Measurements from ENCODE around the gene RABL2B. TPM values are rescaled to one million over a fixed set of nuclear protein-coding genes. Genes with fewer than 3 reads are reported as not detected.
"Not testable (repeated sequence)": the region's sequence is repeated elsewhere in the genome, so short reads cannot be mapped to it uniquely, and the experiment has no call there.

RABL2B gene
- total and polyA plus RNA-seq, 12 donors = 4.7 to 11.6 (median 7.4) TPM

DNA sequence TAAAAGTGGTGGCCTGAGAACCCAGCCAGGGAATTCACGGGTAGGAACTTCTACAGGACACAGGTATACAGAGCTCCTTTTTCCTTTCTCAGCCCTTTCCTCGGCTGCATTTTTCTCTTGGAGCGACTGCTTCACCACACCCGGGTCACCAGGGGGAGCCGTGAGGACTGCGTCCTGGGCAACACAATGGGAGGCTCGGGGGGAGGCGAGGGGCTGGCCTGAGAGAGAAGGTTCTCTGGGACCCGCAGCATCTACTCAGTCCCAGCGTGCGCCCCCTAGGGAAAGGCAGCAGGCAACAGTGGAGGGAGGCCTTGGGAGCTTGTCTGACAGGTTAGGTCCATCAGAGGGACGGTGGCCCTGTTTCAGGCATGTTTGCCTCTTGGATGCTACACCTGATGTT, 8.3 kb downstream of the RABL2B start:
- ATAC-seq = peak in 7 of 8 donors; percentile 37 to 72 (median 58)

DNA sequence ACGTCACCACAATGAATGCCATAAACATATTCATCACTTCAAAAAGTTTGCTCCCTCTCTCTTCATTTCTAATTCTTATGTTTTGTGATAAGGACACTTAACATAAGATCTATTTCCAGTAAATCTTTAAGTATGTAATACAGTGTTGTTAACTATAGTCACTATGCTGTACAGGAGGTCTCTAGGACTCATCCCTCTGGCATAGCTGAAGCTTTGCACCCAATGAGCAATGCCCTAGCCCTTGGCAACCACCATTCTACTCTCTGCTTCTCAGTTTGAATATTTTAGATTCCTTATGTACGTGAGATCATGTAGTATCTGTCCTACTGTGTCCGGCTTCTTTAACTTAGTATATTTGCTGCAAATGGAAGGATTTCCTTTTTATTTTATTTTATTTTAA, 19.1 kb downstream of the RABL2B start:
- not testable (repeated sequence) for H3K36me3 ChIP-seq

More for the DNA sequence above, 8.3 kb downstream of the RABL2B start:
- H3K9me3 ChIP-seq; H3K4me1 ChIP-seq; H3K4me3 ChIP-seq; H3K27ac ChIP-seq; intact Hi-C loops (cut with DNase I); H3K27me3 ChIP-seq: not testable (repeated sequence)
- WGBS, 2 donors = 31 to 38% methylated on average over 12 of the region's 12 CpGs
- peaks cover 0 to 23% (median 0%) of the 10 kb centered on the region in 9 donors for H3K36me3 ChIP-seq
- peak in 7 of 9 donors; percentile 32 to 54 (median 38) for TF ChIP-seq CTCF (IDR thresholded peaks at IDR 0.05)
- DNase-seq = peak; percentile 17 to 21

DNA sequence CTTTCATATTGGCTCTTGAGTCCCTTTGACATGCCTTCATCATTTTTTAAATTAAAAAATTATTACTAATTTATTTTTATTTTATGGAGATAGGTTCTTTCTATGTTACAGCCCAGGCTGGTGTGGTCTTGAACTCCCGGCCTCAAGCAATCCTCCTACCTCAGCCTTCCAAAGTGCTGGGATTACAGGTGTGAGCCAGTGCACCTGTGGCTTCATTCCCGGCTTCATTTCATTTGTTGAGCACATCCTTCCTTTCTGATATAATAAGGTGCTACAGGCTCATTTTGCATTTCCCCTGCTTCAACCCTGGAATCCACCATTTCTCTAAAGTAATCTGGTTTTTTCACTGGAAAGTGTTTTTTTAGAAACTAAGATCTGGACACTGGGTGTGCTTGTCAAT, 21.6 kb downstream of the RABL2B start:
- H3K4me1 ChIP-seq = peaks cover 0 to 12% (median 7%) of the 10 kb centered on the region in 9 donors
- H3K27ac ChIP-seq; intact Hi-C loops (cut with DNase I); H3K36me3 ChIP-seq; H3K4me3 ChIP-seq; ATAC-seq; DNase-seq; H3K9me3 ChIP-seq; H3K27me3 ChIP-seq: not testable (repeated sequence)
- WGBS, 2 donors = 92 to 100% methylated on average over 2 of the region's 2 CpGs

More for the DNA sequence above, 19.1 kb downstream of the RABL2B start:
- WGBS, 2 donors = 78 to 79% methylated on average over 3 of the region's 3 CpGs
- H3K27ac ChIP-seq; DNase-seq; ATAC-seq; H3K27me3 ChIP-seq; intact Hi-C loops (cut with DNase I); H3K4me1 ChIP-seq; H3K4me3 ChIP-seq; H3K9me3 ChIP-seq: not testable (repeated sequence)

- H3K27me3 ChIP-seq; DNase-seq; H3K36me3 ChIP-seq; H3K4me3 ChIP-seq; ATAC-seq; H3K27ac ChIP-seq; intact Hi-C loops (cut with DNase I); H3K9me3 ChIP-seq: not testable (repeated sequence)
- WGBS, 2 donors = 65 to 66% methylated on average over 8 to 9 of the region's 10 CpGs
- H3K4me1 ChIP-seq = peaks cover 0 to 12% (median 7%) of the 10 kb centered on the region in 9 donors
Observed at GRCh38 chr22:50759597-50760341, 23.7 kb downstream of the RABL2B start.

DNA sequence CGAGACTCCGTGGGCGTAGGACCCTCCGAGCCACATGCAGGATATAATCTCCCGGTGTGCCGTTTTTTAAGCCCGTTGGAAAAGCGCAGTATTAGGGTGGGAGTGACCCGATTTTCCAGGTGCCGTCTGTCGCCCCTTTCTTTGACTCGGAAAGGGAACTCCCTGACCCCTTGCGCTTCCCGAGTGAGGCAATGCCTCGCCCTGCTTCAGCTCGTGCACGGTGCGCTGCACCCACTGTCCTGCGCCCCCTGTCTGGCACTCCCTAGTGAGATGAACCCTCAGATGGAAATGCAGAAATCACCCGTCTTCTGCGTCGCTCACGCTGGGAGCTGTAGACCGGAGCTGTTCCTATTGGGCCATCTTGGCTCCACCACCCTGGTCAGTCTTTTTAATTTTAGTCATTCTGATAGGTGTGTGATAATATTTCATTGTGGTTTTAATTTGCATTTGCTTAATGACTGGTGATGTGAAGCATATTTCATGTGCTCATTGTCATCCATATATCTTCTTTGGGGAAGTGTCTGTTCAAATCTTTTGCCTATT, 26.4 kb downstream of the RABL2B start:
- H3K27me3 ChIP-seq; H3K9me3 ChIP-seq; intact Hi-C loops (cut with DNase I); H3K36me3 ChIP-seq; ATAC-seq: not testable (repeated sequence)
- TF ChIP-seq CTCF (IDR thresholded peaks at IDR 0.05) = peak in 8 of 9 donors; percentile 10 to 56 (median 40)
- peak in 1 of 2 donors; percentile 49 for DNase-seq
- peak overlapping the region in 8 of 10 donors; percentile 27 to 75 (median 50) for H3K27ac ChIP-seq
- peaks cover 0 to 12% (median 7%) of the 10 kb centered on the region in 9 donors for H3K4me1 ChIP-seq
- peak overlapping the region; percentile 23 to 83 (median 61) for H3K4me3 ChIP-seq
- 13 to 15% methylated on average over 23 to 24 of the region's 24 CpGs for WGBS, 2 donors

DNA sequence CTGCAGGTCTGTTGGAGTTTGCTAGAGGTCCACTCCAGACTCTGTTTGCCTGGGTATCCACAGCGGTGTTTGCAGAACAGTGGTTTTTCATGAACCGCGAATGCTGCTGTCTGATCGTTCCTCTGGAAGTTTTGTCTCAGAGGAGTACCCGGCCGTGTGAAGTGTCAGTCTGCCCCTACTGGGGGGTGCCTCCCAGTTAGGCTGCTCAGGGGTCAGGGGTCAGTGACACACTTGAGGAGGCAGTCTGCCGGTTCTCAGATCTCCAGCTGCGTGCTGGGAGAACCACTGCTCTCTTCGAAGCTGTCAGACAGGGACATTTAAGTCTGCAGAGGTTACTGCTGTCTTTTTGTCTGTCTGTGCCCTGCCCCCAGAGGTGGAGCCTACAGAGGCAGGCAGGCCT, 27.0 kb downstream of the RABL2B start:
- WGBS, 2 donors = 20 to 36% methylated on average over 6 to 8 of the region's 9 CpGs
- ATAC-seq; H3K27me3 ChIP-seq; H3K36me3 ChIP-seq; DNase-seq; H3K9me3 ChIP-seq; intact Hi-C loops (cut with DNase I): not testable (repeated sequence)
- Histone ChIP-seq H3K27ac (peak overlapping the region in 1 of 10 donors; percentile 27), H3K4me1 (peaks cover 0 to 12% (median 7%) of the 10 kb centered on the region in 9 donors), H3K4me3 (peak overlapping the region in 9 of 10 donors; percentile 38 to 83 (median 62))

- peak overlapping the region in 1 of 10 donors; percentile 16 for H3K4me3 ChIP-seq
- DNase-seq; intact Hi-C loops (cut with DNase I); H3K27ac ChIP-seq; ATAC-seq; H3K9me3 ChIP-seq; H3K27me3 ChIP-seq; H3K36me3 ChIP-seq: not testable (repeated sequence)
- H3K4me1 ChIP-seq = peaks cover 0 to 12% (median 7%) of the 10 kb centered on the region in 9 donors
- WGBS, 2 donors = 65 to 89% methylated on average over 20 of the region's 20 CpGs
Observed at GRCh38 chr22:50755251-50755650, 28.2 kb downstream of the RABL2B start.

DNA sequence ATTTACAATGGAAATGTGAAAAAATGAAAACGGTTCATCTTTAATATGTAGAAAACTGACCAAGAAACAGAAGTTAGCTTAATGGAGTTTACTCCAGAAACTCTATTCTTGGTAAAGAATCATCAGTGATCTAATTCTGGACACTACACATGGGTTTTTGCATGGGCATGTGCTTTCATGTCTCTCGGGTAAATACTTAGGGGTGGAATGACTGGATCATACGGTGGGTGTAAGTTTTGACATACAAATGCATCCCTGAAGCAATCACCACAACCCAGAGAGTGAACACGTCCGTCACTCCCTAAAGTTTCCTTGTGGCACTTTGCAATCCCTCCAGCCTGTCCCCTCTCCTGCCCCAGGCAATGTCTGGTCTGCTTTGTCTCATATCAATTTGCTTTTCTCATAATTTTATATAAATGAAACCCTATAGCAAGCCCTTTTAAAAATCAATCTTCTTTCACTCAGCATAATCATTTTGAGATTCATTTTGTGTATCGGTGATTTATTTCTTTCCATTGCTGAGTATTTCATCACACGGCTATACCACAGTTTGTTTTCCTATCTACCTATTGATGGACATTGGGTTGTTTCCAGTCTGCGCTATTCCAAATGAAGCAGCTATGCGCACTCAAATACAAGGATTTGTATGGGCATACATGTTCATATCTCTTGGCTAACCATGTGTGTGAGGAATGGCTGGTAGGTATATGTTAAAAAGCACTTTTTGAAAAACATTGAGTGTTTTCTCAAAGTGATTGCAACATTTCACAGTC, 33.9 kb downstream of the RABL2B start:
- not testable (repeated sequence) for DNase-seq

GRCh38 chr22:50748630-50749029, 34.8 kb downstream of the RABL2B start:
- H3K4me3 ChIP-seq; H3K4me1 ChIP-seq; H3K27me3 ChIP-seq; H3K36me3 ChIP-seq; DNase-seq; ATAC-seq; H3K27ac ChIP-seq; intact Hi-C loops (cut with DNase I); H3K9me3 ChIP-seq: not testable (repeated sequence)
- 73 to 86% methylated on average over 9 to 12 of the region's 13 CpGs for WGBS, 2 donors

More for the DNA sequence above, 33.9 kb downstream of the RABL2B start:
- ATAC-seq; H3K4me3 ChIP-seq; intact Hi-C loops (cut with DNase I); H3K36me3 ChIP-seq; H3K4me1 ChIP-seq; H3K9me3 ChIP-seq; H3K27ac ChIP-seq; H3K27me3 ChIP-seq: not testable (repeated sequence)
- 78 to 82% methylated on average over 9 of the region's 9 CpGs for WGBS, 2 donors

All from heart right ventricle (tissue), 16 donors.